Cardiac fibroblast (primary cell): ENCODE data around the gene INPP5J.

Experiments
- DNase-seq, 2 donors: peaks; one replicate each; pipeline versions ENCODE4 v3.0.0 to v3.0.0-alpha.2; 2010; ENCODE audit warnings: low read depth in 2 of 2
- H3K4me3 ChIP-seq, 2 donors: replicated peaks in 1 of 2; 1 replicate in 1 of 2; 2 replicates in 1 of 2; pipeline ENCODE4 v1.5.1; 2011; ENCODE audit warnings: low read depth in 2 of 2, low read length in 2 of 2, mild to moderate bottlenecking in 2 of 2, moderate library complexity in 1 of 2
- CTCF ChIP-seq: IDR thresholded peaks from one replicate; pipeline ENCODE4 v1.5.1; 2011; ENCODE audit warnings: low read depth, mild to moderate bottlenecking, low read length, inconsistent platforms

The INPP5J gene

GRCh38 chr22:31123292-31123602 lies 481 bp downstream of the INPP5J start:
- no peak for DNase-seq
- no peak for TF ChIP-seq CTCF
- peak overlapping the region in 1 of 2 donors; percentile 31 for H3K4me3 ChIP-seq

GRCh38 chr22:31124290-31124689 lies 1.5 kb downstream of the INPP5J start:
- TF ChIP-seq CTCF, result no peak

GRCh38 chr22:31124811-31125465 lies 2.2 kb downstream of the INPP5J start:
- TF ChIP-seq CTCF, result no peak
- no peak for DNase-seq
- H3K4me3 ChIP-seq, result no peak overlapping the region

More at GRCh38 chr22:31124290-31124689, 1.5 kb downstream of the INPP5J start:
- H3K4me3 ChIP-seq, result no peak overlapping the region
- DNase-seq, result no peak

- DNase-seq, result no peak
- no peak overlapping the region for H3K4me3 ChIP-seq
- no peak for TF ChIP-seq CTCF
Measured at GRCh38 chr22:31125521-31126117, 2.9 kb downstream of the INPP5J start.

- DNase-seq, result no peak
- TF ChIP-seq CTCF, result no peak
Measured at GRCh38 chr22:31126128-31126868, 3.5 kb downstream of the INPP5J start.

GRCh38 chr22:31126869-31127175 lies 4.1 kb downstream of the INPP5J start:
- DNase-seq, result no peak
- H3K4me3 ChIP-seq, result no peak overlapping the region
- TF ChIP-seq CTCF, result no peak

More at GRCh38 chr22:31126128-31126868, 3.5 kb downstream of the INPP5J start:
- H3K4me3 ChIP-seq, result no peak overlapping the region
